Activated T-helper 1 cell treated with anti-CD3 and anti-CD28 coated beads, Interleukin-2, amount 50 U/mL, for 16 hours (primary cell): ENCODE data around the gene GDNF.

Experiments
- DNase-seq, 2 donors: peaks; one replicate each; pipeline ENCODE4 v3.0.0-alpha.2; 2020; ENCODE audit warnings: low read depth in 1 of 2, low spot score in 1 of 2

GDNF gene

DNA sequence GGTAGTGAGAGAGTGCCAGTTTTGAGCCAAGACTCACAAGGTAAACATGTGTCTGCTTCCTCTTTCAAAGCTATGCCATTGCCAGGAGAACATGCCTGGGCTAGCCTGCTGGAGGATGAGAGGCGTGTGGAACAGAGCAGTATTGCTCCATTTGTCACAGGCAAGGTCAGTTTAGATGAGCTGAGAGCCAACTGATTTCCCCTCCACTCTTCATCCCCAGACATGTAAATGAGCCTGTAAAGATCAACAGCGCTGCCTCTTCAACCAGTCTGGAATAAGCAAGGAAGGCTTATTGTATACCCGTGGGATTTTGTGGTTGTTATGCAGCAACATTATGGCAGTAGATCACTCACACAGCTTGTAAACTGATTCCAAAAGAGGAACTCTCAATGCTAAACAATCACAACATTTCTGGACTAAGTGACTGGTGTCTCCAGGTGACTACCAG, 8.2 kb upstream of the GDNF start:
- DNase-seq = no peak

DNA sequence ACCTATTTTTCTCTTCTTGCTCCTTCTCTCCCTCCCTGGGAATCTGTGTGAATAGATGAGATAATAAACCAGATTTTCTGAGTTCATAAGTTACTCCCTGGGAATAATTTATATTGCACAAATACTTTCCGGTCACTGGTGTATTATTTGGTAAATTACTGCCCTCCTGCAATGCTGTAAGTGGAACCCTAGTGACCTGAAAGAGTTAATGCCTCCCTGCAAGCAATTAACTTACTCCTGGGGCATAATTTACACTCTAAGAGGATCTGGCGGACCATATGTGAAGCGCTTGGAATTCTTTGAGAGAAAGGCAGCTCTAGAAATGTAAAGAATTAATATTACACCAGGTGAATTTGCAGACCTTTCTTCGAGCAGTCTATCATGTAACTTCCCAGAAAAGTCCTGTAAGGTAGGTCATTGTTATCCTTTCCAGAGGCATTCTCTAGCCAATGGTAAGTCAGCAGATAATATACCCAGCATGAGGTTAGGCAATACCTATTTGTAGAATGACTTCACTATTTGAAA, 7.0 kb upstream of the GDNF start:
- DNase-seq = no peak

DNA sequence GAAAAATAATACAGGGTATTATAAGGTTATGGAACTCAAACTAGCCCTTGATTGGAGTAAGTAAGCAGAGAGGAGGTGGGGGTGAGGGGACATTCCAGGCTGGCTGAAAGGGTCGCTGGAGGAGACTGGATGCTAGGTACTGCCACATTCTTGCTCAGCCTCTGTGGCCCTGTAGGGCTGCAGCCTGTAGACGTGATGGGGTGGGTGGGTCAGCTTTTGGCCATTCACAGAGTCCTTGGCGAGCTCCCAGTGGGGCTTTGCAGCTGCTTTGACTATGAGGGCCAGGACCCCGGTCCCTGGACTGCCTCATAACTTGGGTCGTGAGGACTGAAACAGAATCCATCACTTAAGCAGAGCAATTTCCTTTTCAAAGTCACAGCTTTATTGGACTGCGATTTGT, 4.2 kb upstream of the GDNF start:
- no peak for DNase-seq

DNA sequence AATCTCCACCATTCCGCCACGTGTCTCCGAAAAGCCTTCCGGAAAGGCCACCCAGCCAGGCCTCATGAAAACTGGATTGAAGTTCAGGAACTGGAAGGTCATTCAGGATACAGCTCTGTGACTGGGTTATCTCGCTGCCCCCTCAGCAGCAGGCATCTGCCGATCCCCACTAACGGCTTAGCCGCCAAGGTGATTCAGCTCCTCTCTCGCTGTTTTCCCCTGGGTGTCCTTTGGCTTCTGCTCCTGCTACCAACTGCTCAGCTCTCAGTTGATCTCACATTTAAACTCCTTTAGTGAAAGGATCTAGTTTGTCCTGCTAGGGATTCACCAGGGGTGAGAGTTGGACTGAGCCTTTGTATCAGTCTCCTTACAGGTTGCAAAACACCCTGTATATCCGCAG, 2.2 kb upstream of the GDNF start:
- no peak for DNase-seq

DNA sequence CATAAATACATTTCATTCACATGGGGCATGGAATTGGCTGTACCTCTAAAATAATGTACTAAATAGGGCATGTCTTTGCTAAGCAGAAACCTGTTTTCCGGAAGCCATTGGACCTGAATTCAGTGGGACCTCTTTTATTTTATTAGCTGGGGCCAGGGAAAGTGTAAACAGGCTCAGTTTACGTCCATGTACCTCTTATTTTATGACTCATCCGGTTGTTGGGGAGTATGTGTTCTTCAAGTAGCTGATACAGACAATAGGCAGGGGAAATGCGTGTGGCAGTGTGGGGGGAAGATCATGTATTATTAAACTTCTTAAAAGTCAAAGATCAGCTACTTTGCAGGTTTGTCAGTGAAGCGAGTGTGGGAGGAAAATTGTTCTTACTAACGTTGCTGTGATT, 1.4 kb upstream of the GDNF start:
- no peak for DNase-seq

DNA sequence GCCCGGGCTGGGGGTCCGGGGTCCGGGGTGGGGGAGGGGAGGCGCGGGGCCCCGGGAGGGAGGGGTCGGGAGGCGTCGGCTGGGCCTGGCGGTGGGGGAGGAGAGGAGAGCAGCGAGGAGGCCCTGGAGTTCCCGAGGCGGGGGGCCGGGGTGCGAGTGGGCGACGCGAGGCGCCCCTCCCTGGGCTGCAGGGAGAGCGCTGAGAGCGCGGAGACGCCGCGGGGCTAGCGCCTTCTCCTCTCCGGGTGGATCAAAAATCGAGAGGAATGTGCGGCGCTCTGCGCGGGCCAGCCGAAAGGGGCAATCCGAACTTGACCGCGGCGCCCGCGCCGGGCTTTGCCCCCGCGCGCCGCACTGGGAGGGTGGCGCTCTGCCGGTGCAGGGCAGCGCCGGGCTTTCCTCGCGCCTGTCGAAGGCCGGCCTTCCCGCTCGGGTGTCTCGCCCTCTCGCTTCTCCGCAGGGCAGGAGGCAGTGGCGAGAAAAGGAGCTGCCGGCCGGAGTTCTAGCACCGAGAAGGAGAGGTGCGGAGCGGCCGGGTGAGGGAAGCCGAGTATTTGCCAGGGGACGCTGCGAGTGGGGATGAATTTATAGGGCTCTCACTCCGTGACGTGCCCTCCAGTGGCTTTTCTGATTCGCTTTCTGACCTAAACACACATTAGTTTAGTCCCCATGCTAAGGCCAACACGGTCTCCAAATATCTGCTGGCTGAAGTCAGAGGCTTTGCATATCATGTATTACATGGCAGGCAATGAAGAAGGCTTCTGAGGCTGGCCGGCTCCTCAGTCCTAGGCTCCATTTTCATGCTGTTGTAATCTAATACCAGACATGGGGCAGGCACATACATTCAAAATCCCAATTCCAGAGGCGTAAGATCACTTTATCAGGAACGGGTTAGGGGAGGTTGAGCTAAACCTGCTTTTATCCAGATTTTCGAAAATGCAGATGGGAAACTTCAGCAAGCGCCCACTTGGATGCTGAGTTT, 503 bp upstream of the GDNF start:
- DNase-seq = no peak

DNA sequence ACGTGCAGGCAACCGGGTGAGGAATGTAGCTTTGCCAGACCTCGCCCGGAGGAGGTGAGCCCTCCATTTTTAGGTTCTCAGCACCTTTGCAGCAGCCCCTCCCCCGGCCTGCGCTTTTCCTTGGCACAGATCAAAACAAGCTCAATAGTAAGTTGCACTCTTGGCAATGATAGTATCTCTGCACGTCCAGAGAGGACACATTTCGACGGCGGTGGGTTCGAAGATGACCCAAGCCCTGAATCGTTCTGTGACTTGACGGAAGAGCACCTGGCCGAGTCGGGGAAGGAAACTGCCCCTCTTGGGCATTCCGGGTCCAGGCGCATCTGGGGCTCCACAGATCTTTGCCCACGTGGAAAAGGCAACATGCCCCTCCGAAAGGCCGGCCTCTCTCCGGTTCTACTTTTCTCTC, 904 bp downstream of the GDNF start:
- DNase-seq = no peak

DNA sequence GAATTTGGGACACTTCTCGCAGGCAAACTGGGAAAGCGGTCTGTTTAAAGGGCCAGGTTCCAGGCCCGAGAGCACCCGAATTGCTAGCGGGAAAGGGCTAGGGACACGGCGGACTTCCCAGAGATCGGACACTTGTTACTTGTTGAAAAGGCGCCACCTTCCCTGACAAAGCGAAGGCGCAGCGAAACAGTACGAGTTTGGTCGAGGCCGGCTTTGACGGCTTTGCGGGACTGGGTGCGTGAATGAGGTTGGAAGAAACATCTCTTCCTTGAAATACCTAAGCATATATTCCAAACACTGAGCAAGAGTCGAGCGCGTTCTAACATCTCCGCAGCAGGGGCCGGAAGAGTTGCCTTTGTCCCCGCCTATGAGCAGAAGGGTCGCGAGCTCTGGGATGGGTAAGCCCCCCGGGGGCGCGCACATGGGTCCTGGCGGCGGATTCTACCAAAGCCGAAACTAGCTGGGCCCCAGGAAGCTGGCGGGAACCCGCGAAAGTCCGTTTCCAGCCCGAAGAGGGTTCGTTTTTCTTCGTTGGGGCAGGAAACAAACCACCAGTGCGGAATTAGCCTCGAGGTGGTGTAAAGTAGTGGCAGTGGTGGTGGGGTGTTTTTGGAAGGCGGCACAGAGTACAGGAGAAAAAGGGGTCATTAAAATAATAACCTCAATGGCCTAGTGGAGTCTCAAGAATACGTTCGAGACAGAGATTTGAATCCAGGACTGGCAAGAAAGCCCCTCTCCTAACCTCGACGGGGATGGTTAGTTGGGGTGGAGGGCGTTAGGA, 1.5 kb downstream of the GDNF start:
- no peak for DNase-seq

DNA sequence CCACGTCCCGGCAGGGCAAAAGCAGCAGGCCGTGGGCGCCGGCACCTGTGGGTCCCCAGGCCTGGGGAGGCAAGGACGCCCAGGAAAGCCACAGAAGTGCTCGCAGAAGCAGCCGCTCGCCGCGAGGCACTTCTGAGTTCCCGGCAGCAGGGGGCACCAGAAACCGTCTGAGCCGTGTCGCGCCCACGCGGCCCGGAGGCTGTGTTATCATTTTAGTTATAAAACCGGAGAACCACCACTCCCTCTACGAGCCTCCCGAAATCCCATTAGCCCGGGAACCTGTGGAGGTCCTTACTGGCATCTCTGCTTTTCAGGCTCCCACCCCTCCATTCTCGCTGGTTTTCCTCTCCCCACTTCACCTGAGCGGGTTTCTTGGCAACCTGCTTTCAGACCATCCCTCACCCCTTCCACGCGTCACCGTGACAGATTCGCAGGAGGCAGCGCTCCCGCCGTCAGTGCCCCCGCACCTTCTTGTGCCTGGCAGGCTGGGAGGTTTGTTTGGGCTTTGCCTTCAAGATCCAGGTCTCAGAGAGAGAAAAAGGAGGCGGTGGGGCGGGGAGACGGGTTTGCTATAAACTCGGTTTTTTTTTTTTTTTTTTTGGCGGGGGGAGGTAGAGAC, 2.3 kb downstream of the GDNF start:
- peak in 1 of 2 donors; percentile 5 for DNase-seq

DNA sequence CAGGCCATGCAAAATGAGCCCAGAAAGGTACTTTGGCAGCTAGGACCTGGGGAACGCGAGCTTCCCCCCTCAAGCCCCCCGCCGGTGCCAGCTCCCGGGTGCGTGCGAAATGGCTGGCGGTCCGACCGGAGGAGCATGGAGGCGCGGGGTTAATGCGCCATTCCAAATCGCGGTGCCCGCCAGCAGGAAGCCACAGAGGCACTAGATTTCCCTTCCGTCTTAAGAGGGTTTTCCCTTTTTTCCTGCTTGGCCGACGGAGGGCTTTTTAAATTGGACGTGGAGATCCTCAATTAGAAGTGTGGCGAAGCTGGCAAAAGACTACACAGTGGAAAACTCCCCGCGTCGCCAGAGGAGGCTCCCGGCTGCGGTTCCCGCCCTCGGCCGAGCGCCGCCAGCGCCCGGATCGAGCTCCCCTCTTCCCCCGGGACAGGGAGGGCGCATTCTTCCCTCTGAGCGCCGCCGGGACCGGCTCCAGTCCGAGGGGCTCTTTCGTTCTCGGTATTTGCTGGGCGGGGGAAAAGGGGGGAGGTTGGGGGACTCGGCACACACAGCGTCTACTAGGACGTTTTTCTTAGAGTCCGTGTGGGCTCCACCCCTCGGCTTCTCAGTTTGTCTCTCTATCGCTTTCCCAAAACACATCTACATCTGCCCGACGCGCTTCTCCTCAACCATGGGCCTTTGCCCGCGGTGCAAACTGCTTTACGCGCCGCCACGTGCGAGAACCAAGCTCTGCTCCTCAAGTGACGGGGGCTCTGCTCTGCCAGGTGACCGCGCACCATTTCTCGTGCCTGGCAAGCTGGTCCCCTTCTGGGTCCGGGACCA, 3.0 kb downstream of the GDNF start:
- DNase-seq = no peak

DNA sequence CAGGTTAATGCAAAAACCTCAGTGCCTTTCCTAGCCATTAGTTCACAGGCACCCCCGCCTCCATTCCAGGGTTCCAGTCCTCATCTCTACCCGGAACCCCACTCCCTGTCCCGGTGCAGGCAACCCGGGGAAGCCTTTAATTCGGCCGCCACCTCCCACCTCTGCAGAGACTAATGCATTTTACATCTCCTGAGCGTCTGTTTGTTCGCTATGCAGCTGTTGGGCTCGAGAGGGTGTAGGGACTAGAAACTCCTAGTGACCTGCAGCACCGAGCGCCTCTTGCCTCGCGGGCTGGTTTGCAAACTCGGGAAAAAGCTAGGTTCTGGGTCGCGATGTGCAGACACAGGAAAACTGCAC, 3.6 kb downstream of the GDNF start:
- no peak for DNase-seq

DNA sequence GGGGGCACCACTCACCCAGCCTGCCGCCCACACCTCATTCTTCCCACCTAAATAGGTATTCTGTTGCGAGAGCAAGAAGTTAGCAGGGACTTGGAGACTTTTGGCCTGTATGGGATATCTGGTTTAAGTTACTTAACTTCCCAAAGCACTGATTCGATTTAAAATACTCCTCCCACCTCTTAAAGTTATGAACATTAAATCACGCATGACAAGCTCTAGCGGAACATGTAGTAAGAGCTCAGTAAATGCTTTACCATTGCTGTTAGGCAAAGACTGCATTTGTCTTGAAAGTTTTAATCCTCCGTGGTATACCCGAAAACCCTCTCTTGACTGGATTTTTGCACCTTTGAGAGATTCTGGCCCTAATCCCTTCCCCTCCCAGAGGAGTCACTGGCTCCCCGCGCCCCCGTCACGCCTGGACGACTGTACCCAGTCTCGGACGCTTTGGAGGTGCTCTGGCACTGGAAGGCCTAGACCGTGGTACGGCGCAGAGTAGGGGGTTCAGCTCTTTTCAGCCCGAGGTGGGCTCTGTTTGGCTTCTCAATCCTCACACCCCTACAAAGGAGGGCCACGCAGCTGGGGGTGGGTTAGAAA, 4.4 kb downstream of the GDNF start:
- DNase-seq = no peak

DNA sequence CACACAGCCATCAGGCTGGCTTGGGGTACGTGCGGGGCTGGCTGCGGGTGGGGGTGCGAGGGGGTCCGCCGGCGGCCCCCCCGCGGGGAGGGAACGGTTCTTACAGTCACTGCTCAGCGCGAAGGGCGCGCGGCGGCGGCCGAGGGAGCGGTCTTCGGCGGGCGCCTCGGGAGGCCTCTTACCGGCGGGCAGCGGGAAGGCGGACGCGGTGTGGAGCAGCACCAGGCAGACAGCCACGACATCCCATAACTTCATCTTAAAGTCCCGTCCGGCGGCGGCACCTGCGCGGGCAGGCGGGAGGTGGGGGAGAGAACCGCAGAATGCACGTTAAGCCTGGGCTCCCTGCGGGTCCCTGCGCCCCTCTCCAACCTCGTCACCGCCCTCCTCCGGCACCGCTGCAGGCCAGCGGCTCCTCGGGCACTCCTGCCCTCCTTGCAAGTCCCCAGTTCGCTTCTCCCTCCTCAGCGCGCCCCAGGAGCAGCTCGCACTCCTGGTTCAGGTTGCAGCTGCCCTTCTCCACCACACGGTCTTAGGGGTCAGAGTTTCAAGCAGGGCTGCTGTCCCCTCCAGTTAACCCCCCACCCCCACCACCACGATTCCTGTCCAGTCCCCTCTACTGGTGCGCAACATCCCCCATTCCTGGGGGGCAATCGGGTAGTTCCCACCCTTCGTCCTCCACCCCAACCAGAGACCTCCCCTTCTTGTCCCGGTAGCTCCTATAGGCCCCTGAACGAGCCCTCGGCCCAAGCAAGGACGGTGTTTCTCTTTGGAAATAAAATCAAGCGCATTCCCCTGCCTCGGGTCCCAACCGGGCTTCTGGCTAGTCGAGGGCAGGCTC, 5.1 kb downstream of the GDNF start:
- no peak for DNase-seq

DNA sequence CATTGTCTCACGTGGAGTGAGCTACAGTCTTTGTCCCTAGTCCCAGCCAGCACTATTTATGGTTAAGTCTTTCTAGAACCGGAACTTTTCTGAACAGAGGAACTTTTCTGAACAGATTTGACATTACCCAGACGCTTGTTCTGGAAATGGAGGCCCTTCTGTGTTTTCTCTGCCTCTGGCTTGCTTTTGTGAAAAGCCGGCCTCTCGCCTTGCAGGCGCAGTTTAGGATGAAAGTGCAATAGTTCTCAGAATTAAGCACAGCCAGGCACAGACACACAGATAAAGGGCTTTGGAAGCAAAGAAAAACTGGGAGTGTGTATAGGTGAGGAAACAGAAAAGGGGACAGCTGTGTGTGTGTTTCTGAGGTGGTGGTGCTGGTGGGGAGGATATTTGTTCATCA, 5.9 kb downstream of the GDNF start:
- DNase-seq = no peak

DNA sequence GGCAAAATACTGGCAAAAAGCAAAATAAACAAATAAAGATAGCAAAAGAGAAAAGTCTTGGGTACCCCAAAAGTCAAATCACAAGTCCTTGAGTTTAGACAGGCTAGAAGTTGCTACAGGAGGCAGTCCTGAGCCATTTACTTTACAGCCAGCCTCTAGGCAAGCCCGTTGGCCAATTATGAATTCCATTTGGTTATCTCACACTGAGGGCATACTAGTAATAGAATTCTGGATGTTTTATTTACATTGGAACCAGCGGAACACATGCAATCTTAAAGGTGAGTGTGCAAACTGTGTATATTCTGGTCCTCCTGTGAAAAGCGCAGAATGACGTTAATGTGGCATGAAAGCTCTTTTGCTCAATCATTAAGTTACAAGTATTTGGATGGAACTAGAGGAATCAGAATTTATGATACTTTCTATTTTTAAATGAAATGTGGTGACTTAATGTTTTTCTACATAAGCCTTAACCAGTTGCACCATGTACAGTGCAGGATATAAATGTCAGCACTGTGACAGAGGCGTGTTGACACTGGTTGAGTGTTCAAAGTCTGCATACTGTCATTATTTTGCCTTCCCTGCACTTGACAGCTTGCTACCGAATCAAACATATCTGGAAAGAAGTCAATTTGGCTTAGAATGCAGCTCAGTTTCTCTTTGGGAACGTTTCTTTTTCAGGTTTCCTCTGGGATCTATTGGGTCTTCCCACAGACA, 7.9 kb downstream of the GDNF start:
- no peak for DNase-seq

DNA sequence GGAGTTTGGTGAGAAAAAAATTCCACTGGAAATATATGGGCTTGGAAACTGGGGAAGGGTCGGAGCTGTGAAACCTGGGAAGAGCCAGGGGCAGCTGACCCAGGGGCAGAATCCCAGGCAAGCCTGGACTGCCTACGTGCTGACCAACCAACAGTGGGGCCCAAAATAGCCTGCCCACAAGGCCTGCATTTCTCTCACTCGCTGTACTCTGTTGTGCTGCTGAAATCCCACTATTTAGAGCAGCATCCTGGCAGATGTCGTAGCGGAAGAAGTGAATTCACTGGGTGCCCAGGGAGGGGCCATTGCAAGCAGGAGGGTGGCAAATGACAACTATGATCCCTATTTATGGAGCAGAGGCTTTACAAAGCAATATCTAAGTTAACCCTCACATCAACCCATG, 9.5 kb downstream of the GDNF start:
- no peak for DNase-seq

DNA sequence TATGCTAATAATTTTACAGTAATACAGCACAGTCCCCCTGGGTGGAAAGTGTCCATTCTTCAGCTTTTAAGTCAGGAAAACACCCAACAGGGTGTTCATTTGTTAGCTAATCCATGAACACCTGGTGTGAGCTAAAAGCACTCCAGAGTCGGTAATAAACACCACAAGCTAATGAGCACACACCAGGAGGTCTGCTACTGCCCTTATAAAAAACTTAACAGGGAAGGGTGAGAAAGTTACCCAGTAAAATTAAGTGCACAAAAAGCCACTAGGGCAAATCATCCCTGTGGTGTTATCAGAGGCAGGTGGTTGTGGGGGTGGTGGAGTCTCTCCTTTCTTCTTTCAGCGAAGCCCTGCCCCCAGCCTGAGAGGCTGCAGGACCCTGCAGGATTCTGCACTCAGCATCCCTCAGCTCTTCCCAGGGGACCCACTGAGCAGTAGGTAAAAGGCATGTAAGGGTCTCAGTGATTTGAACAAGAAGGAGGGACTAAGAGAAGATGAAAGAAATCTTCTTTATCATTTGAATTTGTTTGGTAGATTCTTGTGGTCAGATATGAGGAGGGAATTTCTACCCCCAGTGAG, 14.4 kb downstream of the GDNF start:
- no peak for DNase-seq

DNA sequence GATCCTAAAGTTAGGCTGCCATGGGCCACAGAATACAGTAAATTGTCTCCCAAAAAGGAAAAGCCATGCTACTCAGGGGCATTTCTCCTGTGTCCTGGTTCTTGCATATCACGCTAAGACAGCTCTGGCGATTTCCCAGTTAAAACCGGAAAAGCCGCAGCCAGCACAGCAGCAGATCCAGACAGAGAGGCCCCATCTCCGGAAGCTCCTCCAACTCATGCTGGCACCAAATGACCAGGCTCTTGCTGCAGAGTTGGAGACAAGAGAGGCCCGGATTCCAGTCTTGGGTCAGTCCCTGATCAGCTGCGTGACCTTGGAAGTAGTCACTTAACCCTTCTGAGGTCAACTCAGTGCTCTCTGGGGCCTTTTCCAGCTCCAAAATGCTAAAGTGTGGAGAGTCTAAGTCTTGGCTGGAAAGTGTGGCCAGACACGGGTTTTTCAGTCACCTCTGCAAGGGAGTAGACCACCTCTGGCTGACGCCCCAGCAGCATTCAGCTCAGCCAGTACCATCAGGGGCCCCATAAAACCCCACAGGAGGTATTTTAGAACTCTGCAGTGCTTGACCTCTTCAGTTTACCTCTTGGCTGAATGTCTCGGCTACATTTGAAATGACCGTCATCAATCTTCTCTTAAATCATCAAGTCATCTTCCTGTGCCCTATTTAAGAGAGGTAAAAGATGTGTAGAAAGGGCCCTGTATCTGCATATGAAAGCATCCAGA, 16.2 kb downstream of the GDNF start:
- DNase-seq = no peak
